ENCODE results near the gene NOM1. TPM values are rescaled to one million over a fixed set of nuclear protein-coding genes. Genes with fewer than 3 reads are reported as not detected.
"Not testable (repeated sequence)": the region's sequence is repeated elsewhere in the genome, so short reads cannot be mapped to it uniquely, and the experiment has no call there.

NOM1 gene
- 25.1 and 30.3 TPM in 2 replicates for total RNA-seq

- DNase-seq (ENCODE audit: low read depth, low spot score) = no peak
Observed at GRCh38 chr7:156949541-156950380, at the start of gene NOM1. Gene NOM1, plus strand, starts transcription at chr7:156949712. Its CDS starts 26 bp downstream, at chr7:156949738.

- not testable (repeated sequence) for DNase-seq (ENCODE audit: low read depth, low spot score)
Observed at GRCh38 chr7:156900093-156900492, 49.4 kb upstream of the NOM1 start.

GRCh38 chr7:156903232-156903909 lies 46.1 kb upstream of the NOM1 start:
- DNase-seq (ENCODE audit: low read depth, low spot score) = peak; percentile 66

GRCh38 chr7:156906200-156906649 lies 43.3 kb upstream of the NOM1 start:
- no peak for DNase-seq (ENCODE audit: low read depth, low spot score)

- no peak for DNase-seq (ENCODE audit: low read depth, low spot score)
Observed at GRCh38 chr7:156907656-156908055, 41.9 kb upstream of the NOM1 start.

- DNase-seq (ENCODE audit: low read depth, low spot score) = not testable (repeated sequence)
Observed at GRCh38 chr7:156909574-156910252, 39.8 kb upstream of the NOM1 start.

- no peak for DNase-seq (ENCODE audit: low read depth, low spot score)
Observed at GRCh38 chr7:156918635-156919034, 30.9 kb upstream of the NOM1 start.

- DNase-seq (ENCODE audit: low read depth, low spot score) = no peak
Observed at GRCh38 chr7:156919132-156919713, 30.3 kb upstream of the NOM1 start.

- DNase-seq (ENCODE audit: low read depth, low spot score) = no peak
Observed at GRCh38 chr7:156920076-156920475, 29.4 kb upstream of the NOM1 start.

- not testable (repeated sequence) for DNase-seq (ENCODE audit: low read depth, low spot score)
Observed at GRCh38 chr7:156920487-156921373, 28.8 kb upstream of the NOM1 start.

- not testable (repeated sequence) for DNase-seq (ENCODE audit: low read depth, low spot score)
Observed at GRCh38 chr7:156922304-156922703, 27.2 kb upstream of the NOM1 start.

GRCh38 chr7:156925821-156926220 lies 23.7 kb upstream of the NOM1 start:
- DNase-seq (ENCODE audit: low read depth, low spot score) = not testable (repeated sequence)

GRCh38 chr7:156927571-156928405 lies 21.7 kb upstream of the NOM1 start:
- DNase-seq (ENCODE audit: low read depth, low spot score) = peak; percentile 88

- no peak for DNase-seq (ENCODE audit: low read depth, low spot score)
Observed at GRCh38 chr7:156928406-156928747, 21.1 kb upstream of the NOM1 start.

- no peak for DNase-seq (ENCODE audit: low read depth, low spot score)
Observed at GRCh38 chr7:156929789-156930539, 19.5 kb upstream of the NOM1 start.

GRCh38 chr7:156932006-156932405 lies 17.5 kb upstream of the NOM1 start:
- DNase-seq (ENCODE audit: low read depth, low spot score) = peak; percentile 84

GRCh38 chr7:156935250-156935649 lies 14.3 kb upstream of the NOM1 start:
- no peak for DNase-seq (ENCODE audit: low read depth, low spot score)

GRCh38 chr7:156936766-156937165 lies 12.7 kb upstream of the NOM1 start:
- not testable (repeated sequence) for DNase-seq (ENCODE audit: low read depth, low spot score)

Measured in pulmonary artery endothelial cell (primary cell).